ENCODE data around the gene S100A7A. TPM values are rescaled to one million over a fixed set of nuclear protein-coding genes. Genes with fewer than 3 reads are reported as not detected.

The S100A7A gene
- polyA plus RNA-seq, 1 donor from 2014 or later: not detected

- H3K27me3 Mint-ChIP-seq: peaks cover 10% of the 10 kb centered on the region
Measured at GRCh38 chr1:153389973-153390879, 26.1 kb upstream of the S100A7A start.

GRCh38 chr1:153390938-153391710 lies 25.2 kb upstream of the S100A7A start, which contains the start of gene S100A8:
TSS of gene S100A8 (minus strand) at chr1:153391073. CDS start at chr1:153390535, 538 bp downstream.
- Mint-ChIP-seq H3K27ac (peak within 1 kb of the TSS in 1 of 3 donors; percentile 64), H3K4me3 (no peak within 1 kb of the TSS), H3K9me3 (no peaks in the 10 kb centered on the region), H3K36me3 (peaks cover 2% of the 10 kb centered on the region), H3K27me3 (peaks cover 14% of the 10 kb centered on the region), H3K4me1 (peaks cover 0 to 2% (median 0%) of the 10 kb centered on the region in 3 donors)

More at GRCh38 chr1:153389973-153390879, 26.1 kb upstream of the S100A7A start:
- peaks cover 0 to 2% (median 0%) of the 10 kb centered on the region in 3 donors for H3K4me1 Mint-ChIP-seq
- H3K4me3 Mint-ChIP-seq: no peak overlapping the region
- no peaks in the 10 kb centered on the region for H3K9me3 Mint-ChIP-seq
- H3K36me3 Mint-ChIP-seq: no peaks in the 10 kb centered on the region
- H3K27ac Mint-ChIP-seq: peak overlapping the region in 1 of 3 donors; percentile 64

DNA sequence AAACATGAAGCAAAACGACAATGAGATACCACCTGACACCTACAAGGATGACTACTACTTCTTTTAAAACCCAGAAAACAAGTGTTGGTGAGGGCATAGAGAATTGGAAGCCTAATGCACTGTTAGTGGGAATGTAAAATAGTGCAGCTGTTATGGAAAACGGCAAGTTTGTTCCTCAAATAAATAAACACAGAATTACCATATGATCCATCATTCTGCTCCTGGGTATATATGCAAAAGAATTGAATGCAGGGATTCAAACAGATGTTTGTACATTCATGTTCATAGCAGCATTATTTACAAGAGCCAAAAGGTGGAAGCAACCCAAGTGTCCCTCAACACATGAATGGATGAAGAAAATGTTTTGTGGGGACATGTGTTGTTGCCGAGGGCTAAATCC lies 24.1 kb upstream of the S100A7A start:
- H3K27ac Mint-ChIP-seq: no peak overlapping the region
- H3K36me3 Mint-ChIP-seq: peaks cover 2% of the 10 kb centered on the region
- H3K9me3 Mint-ChIP-seq: no peaks in the 10 kb centered on the region
- peaks cover 14% of the 10 kb centered on the region for H3K27me3 Mint-ChIP-seq
- H3K4me3 Mint-ChIP-seq: no peak overlapping the region
- peaks cover 0 to 2% (median 0%) of the 10 kb centered on the region in 3 donors for H3K4me1 Mint-ChIP-seq

DNA sequence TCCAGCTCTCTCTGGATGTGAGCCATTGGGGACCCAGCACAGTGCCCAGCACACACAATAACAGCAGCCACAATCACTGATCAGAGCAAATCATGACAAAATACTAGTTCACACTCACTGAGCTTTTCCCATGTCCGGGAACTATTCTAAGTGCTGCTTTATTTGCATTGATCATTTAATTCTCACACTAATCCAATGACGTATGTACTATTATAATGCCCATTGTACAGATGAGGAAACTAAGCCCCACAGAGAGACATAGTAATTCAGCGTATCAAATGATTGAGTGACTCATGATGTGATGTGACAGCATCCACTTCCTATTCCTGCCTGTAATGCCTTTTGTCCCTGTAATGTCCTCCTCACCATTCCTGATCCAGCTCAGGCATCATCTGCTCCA lies 23.5 kb upstream of the S100A7A start:
- no peak overlapping the region for H3K27ac Mint-ChIP-seq
- H3K36me3 Mint-ChIP-seq: peaks cover 2% of the 10 kb centered on the region
- H3K4me3 Mint-ChIP-seq: no peak overlapping the region
- H3K9me3 Mint-ChIP-seq: no peaks in the 10 kb centered on the region
- peaks cover 12% of the 10 kb centered on the region for H3K27me3 Mint-ChIP-seq
- H3K4me1 Mint-ChIP-seq: peaks cover 0 to 2% (median 0%) of the 10 kb centered on the region in 3 donors

- Mint-ChIP-seq H3K36me3 (peaks cover 2% of the 10 kb centered on the region), H3K27ac (no peak overlapping the region), H3K27me3 (peaks cover 14% of the 10 kb centered on the region), H3K4me1 (peaks cover 0 to 2% (median 0%) of the 10 kb centered on the region in 3 donors), H3K4me3 (no peak overlapping the region), H3K9me3 (no peaks in the 10 kb centered on the region)
Measured at GRCh38 chr1:153393926-153394325, 22.4 kb upstream of the S100A7A start.

GRCh38 chr1:153394391-153394790 lies 21.9 kb upstream of the S100A7A start:
- Mint-ChIP-seq H3K27ac (no peak overlapping the region), H3K4me3 (no peak overlapping the region), H3K9me3 (no peaks in the 10 kb centered on the region), H3K4me1 (peaks cover 0 to 2% (median 0%) of the 10 kb centered on the region in 3 donors), H3K36me3 (peaks cover 2% of the 10 kb centered on the region), H3K27me3 (peaks cover 14% of the 10 kb centered on the region)

DNA sequence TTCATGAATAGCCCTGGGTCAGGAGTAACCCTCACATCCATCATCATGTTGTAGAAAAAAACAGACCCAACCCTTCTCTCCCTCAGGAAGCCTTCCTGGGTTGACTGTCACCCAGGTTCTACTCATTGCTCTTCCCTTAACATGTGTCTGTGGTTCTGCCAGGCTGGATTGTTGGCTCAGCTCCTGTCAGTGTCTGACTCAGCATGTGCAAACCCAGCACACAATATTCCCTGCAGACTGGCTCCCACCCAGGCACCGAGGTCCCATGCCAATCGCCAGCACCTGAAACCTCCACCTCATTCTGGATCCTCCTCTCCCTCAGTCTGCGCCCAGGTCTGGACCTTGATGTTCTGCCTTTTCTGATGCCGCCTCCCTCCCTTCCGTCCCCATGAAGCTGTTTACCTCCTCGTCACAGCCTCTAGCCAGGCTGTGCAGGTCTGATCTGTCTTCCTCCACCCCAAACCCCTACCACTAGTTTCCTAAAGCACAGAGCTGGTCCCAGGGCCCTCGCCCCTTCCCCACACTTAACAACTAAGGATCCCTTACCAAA lies 21.1 kb upstream of the S100A7A start:
- Mint-ChIP-seq H3K27ac (no peak overlapping the region), H3K27me3 (peaks cover 18% of the 10 kb centered on the region), H3K36me3 (peaks cover 2% of the 10 kb centered on the region), H3K9me3 (no peaks in the 10 kb centered on the region), H3K4me3 (no peak overlapping the region), H3K4me1 (peaks cover 0 to 2% (median 0%) of the 10 kb centered on the region in 3 donors)

DNA sequence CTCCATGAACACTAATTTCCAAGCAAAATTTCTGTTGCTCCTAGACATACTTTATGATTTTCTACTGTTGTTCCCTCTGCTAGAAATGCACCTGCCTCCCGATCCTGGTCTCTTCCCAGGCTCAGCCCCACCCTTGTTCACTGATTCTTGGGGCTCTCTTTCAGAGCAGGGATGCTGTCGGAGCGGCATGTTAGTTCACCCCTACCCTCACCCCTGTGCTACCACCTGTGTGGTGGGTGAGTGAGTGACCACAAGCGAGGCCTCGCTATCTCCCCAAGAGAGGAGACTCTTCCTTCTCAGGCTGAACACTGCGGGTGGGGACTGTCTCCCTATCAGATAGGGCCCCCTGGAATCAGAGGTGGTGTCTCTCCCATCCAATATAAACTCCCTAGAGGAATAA lies 20.5 kb upstream of the S100A7A start:
- H3K9me3 Mint-ChIP-seq: no peaks in the 10 kb centered on the region
- peaks cover 18% of the 10 kb centered on the region for H3K27me3 Mint-ChIP-seq
- H3K27ac Mint-ChIP-seq: no peak overlapping the region
- H3K4me1 Mint-ChIP-seq: peaks cover 0 to under 1% (median 0%) of the 10 kb centered on the region in 3 donors
- H3K4me3 Mint-ChIP-seq: peak overlapping the region in 1 of 4 donors; percentile 83
- H3K36me3 Mint-ChIP-seq: peaks cover 2% of the 10 kb centered on the region

DNA sequence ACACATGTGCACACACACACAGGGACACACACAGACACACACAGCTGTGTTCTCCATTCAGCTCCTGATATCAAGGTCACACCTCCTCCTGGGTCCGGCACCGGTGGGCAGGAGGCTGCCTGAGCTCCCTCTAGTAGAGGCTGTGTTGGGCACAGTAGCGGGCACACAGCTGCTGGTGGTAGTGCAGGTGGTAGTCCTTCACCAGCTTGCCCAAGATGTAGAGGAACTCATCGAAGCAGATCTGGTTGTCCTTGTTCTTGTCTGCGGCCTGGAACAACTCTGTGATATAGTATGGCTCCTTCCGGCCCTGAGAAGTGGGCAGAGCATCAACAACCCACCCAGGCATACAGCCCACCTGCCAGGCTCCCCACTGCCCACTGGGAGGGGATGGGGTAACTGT lies 19.9 kb upstream of the S100A7A start:
- no peaks in the 10 kb centered on the region for H3K9me3 Mint-ChIP-seq
- H3K36me3 Mint-ChIP-seq: peaks cover 2% of the 10 kb centered on the region
- no peak overlapping the region for H3K4me3 Mint-ChIP-seq
- no peaks in the 10 kb centered on the region for H3K4me1 Mint-ChIP-seq
- H3K27me3 Mint-ChIP-seq: peaks cover 15% of the 10 kb centered on the region
- H3K27ac Mint-ChIP-seq: no peak overlapping the region

- Mint-ChIP-seq H3K36me3 (peaks cover 2% of the 10 kb centered on the region), H3K4me1 (no peaks in the 10 kb centered on the region), H3K27ac (no peak overlapping the region), H3K27me3 (peaks cover 17% of the 10 kb centered on the region), H3K9me3 (no peaks in the 10 kb centered on the region), H3K4me3 (no peak overlapping the region)
Measured at GRCh38 chr1:153397051-153397923, 19.0 kb upstream of the S100A7A start.

- Mint-ChIP-seq H3K4me1 (no peaks in the 10 kb centered on the region), H3K27me3 (peaks cover 17% of the 10 kb centered on the region), H3K4me3 (no peak overlapping the region), H3K9me3 (no peaks in the 10 kb centered on the region), H3K27ac (no peak overlapping the region), H3K36me3 (peaks cover 2% of the 10 kb centered on the region)
Measured at GRCh38 chr1:153397924-153398651, 18.2 kb upstream of the S100A7A start.

- H3K36me3 Mint-ChIP-seq: peaks cover 2% of the 10 kb centered on the region
- no peaks in the 10 kb centered on the region for H3K9me3 Mint-ChIP-seq
- H3K27ac Mint-ChIP-seq: no peak overlapping the region
- H3K4me1 Mint-ChIP-seq: no peaks in the 10 kb centered on the region
- H3K4me3 Mint-ChIP-seq: no peak overlapping the region
- peaks cover 17% of the 10 kb centered on the region for H3K27me3 Mint-ChIP-seq
Measured at GRCh38 chr1:153399401-153400055, 16.8 kb upstream of the S100A7A start.

DNA sequence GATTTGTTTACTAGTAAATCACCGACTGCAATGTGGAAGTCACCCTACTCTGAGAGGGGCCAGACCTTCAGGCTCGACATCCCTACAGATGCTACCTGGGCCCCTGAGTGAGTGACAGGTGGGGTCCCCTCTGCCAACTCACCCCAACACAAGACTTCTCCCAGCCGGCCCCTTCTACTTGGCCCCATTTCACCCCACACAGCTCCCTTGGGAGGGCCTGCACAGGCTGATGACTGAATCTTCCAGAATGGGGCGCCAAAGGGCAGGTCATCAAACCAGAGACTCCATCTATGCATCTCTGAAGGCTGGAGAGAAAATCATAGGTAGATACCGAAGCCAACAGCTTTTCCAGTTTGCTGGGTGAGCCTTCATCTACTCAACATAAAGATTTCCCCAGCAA lies 16.1 kb upstream of the S100A7A start:
- peaks cover 2% of the 10 kb centered on the region for H3K36me3 Mint-ChIP-seq
- no peak overlapping the region for H3K4me3 Mint-ChIP-seq
- no peaks in the 10 kb centered on the region for H3K9me3 Mint-ChIP-seq
- H3K27me3 Mint-ChIP-seq: peaks cover 16% of the 10 kb centered on the region
- no peaks in the 10 kb centered on the region for H3K4me1 Mint-ChIP-seq
- H3K27ac Mint-ChIP-seq: no peak overlapping the region
